Trophoblast cell (in vitro differentiated cells and primary cell): Measurements from ENCODE around the gene PCNT.

Source experiments
- DNase-seq, 2 donors: peaks; one replicate each; pipeline ENCODE4 v3.0.0-alpha.2; 2016
- H2AFZ ChIP-seq: 2 replicates; pipeline ENCODE4 v1.6.1; 2013; ENCODE audit warnings: low read length, moderate library complexity, mild to moderate bottlenecking; ENCODE audit not compliant: insufficient read depth, poor library complexity
- H2AK5ac ChIP-seq: 2 replicates; pipeline ENCODE4 v1.6.1; 2013; ENCODE audit warnings: mild to moderate bottlenecking, low read length
- H2BK120ac ChIP-seq: 2 replicates; pipeline ENCODE4 v1.6.1; 2013; ENCODE audit warnings: low read length, mild to moderate bottlenecking, moderate library complexity; ENCODE audit not compliant: insufficient read depth, poor library complexity
- H2BK12ac ChIP-seq: 2 replicates; pipeline ENCODE4 v1.6.1; 2013; ENCODE audit warnings: mild to moderate bottlenecking, low read length, moderate library complexity
- H2BK5ac ChIP-seq: 2 replicates; pipeline ENCODE4 v1.6.1; 2013; ENCODE audit warnings: low read length, low read depth, moderate library complexity, mild to moderate bottlenecking; ENCODE audit not compliant: poor library complexity
- H3K14ac ChIP-seq: 2 replicates; pipeline ENCODE4 v1.6.1; 2013; ENCODE audit warnings: mild to moderate bottlenecking, low read length
- H3K18ac ChIP-seq: 2 replicates; pipeline ENCODE4 v1.6.1; 2013; ENCODE audit warnings: mild to moderate bottlenecking, low read length
- H3K23ac ChIP-seq: 2 replicates; pipeline ENCODE4 v1.6.1; 2013; ENCODE audit warnings: low read length
- H3K27ac ChIP-seq: 2 replicates; pipeline ENCODE4 v1.5.1; 2013; ENCODE audit warnings: low read depth, mild to moderate bottlenecking, inconsistent platforms, low read length, moderate library complexity
- H3K27me3 ChIP-seq: 2 replicates; pipeline ENCODE4 v1.6.1; 2013; ENCODE audit warnings: inconsistent platforms, mild to moderate bottlenecking, low read length, moderate library complexity; ENCODE audit not compliant: insufficient read depth
- H3K36me3 ChIP-seq, 2 experiments: 1 replicate in 1 of 2; 2 replicates in 1 of 2; pipeline ENCODE4 v1.6.1; 2013; ENCODE audit warnings: low read length in 2 of 2, mild to moderate bottlenecking in 2 of 2, moderate library complexity in 1 of 2; ENCODE audit not compliant: insufficient read depth in 2 of 2, control insufficient read depth in 1 of 2
- H3K4ac ChIP-seq: 2 replicates; pipeline ENCODE4 v1.6.1; 2013; ENCODE audit warnings: low read depth, mild to moderate bottlenecking, low read length, moderate library complexity
- H3K4me1 ChIP-seq, 2 experiments: 1 replicate in 1 of 2; 2 replicates in 1 of 2; pipeline ENCODE4 v1.6.1; 2013; ENCODE audit warnings: low read length in 2 of 2, mild to moderate bottlenecking in 2 of 2, moderate library complexity in 1 of 2; ENCODE audit not compliant: insufficient read depth in 2 of 2, control insufficient read depth in 1 of 2
- H3K4me2 ChIP-seq: 2 replicates; pipeline ENCODE4 v1.6.1; 2013; ENCODE audit warnings: inconsistent platforms, mild to moderate bottlenecking, low read length, moderate library complexity
- H3K4me3 ChIP-seq: 2 replicates; pipeline ENCODE4 v1.5.1; 2013; ENCODE audit warnings: mild to moderate bottlenecking, low read depth, low read length, inconsistent platforms
- H3K79me1 ChIP-seq: one replicate; pipeline ENCODE4 v1.6.1; 2013; ENCODE audit warnings: low read length
- H3K79me2 ChIP-seq: 2 replicates; pipeline ENCODE4 v1.6.1; 2013; ENCODE audit warnings: low read length, mild to moderate bottlenecking; ENCODE audit not compliant: control insufficient read depth, insufficient read depth, poor library complexity
- H3K9ac ChIP-seq: 2 replicates; pipeline ENCODE4 v1.6.1; 2013; ENCODE audit warnings: mild to moderate bottlenecking, low read length
- H3K9me3 ChIP-seq: 2 replicates; pipeline ENCODE4 v1.6.1; 2013; ENCODE audit warnings: low read depth, mild to moderate bottlenecking, control low read depth, inconsistent platforms, low read length; ENCODE audit not compliant: insufficient read depth
- H4K12ac ChIP-seq: 2 replicates; pipeline ENCODE4 v1.6.1; 2013; ENCODE audit warnings: low read depth, mild to moderate bottlenecking, low read length, moderate library complexity
- H4K8ac ChIP-seq: 2 replicates; pipeline ENCODE4 v1.6.1; 2013; ENCODE audit warnings: low read depth, mild to moderate bottlenecking, low read length, moderate library complexity
- H4K91ac ChIP-seq: one replicate; pipeline ENCODE4 v1.6.1; 2013; ENCODE audit warnings: low read depth, mild to moderate bottlenecking, low read length, moderate library complexity
- WGBS: extraction: QIAGEN DNeasy Blood & Tissue Kit; methylation state at CpG from one replicate; pipeline ENCODE4 v1.1.7; 2013; ENCODE audit warnings: missing lambda C conversion rate; ENCODE audit not compliant: insufficient read length, insufficient coverage; ENCODE audit errors: extremely low coverage; 5-methylcytosine and 5-hydroxymethylcytosine counted together

The PCNT gene

GRCh38 chr21:46482846-46483231, 158.9 kb downstream of the PCNT start:
- WGBS = no CpG with 5 or more reads among the region's 2 CpGs
- no peak overlapping the region for H3K23ac ChIP-seq

GRCh38 chr21:46483300-46484295, 159.6 kb downstream of the PCNT start:
- H2BK120ac ChIP-seq = no peak overlapping the region

More at GRCh38 chr21:46482846-46483231, 158.9 kb downstream of the PCNT start:
- H2AK5ac ChIP-seq = no peak overlapping the region
- peaks cover 11% of the 10 kb centered on the region in 2 experiments for H3K36me3 ChIP-seq
- no peaks in the 10 kb centered on the region for H3K79me2 ChIP-seq
- H3K4ac ChIP-seq = no peak overlapping the region
- DNase-seq = no peak
- no peak overlapping the region for H3K9ac ChIP-seq
- no peak overlapping the region for H2BK120ac ChIP-seq
- no peak overlapping the region for H3K14ac ChIP-seq
- no peaks in the 10 kb centered on the region for H3K4me1 ChIP-seq
- no peak overlapping the region for H4K91ac ChIP-seq
- H3K27ac ChIP-seq = no peak overlapping the region
- no peaks in the 10 kb centered on the region for H3K79me1 ChIP-seq
- H2BK5ac ChIP-seq = no peak overlapping the region
- no peaks in the 10 kb centered on the region for H3K27me3 ChIP-seq
- H4K12ac ChIP-seq = no peak overlapping the region
- no peak overlapping the region for H2BK12ac ChIP-seq
- no peak overlapping the region for H3K4me2 ChIP-seq
- no peak overlapping the region for H2AFZ ChIP-seq
- no peak overlapping the region for H3K18ac ChIP-seq
- no peak overlapping the region for H3K4me3 ChIP-seq
- no peaks in the 10 kb centered on the region for H3K9me3 ChIP-seq
- no peak overlapping the region for H4K8ac ChIP-seq

GRCh38 chr21:46486481-46487126, 162.6 kb downstream of the PCNT start:
- Histone ChIP-seq H3K18ac (no peak overlapping the region), H3K27ac (no peak overlapping the region), H3K4ac (no peak overlapping the region), H3K4me1 (no peaks in the 10 kb centered on the region), H3K27me3 (no peaks in the 10 kb centered on the region), H3K4me3 (no peak overlapping the region), H3K23ac (no peak overlapping the region), H3K4me2 (no peak overlapping the region), H2AK5ac (no peak overlapping the region), H3K14ac (no peak overlapping the region), H4K12ac (no peak overlapping the region), H3K9me3 (peaks cover 2% of the 10 kb centered on the region), H2BK120ac (no peak overlapping the region), H2AFZ (no peak overlapping the region), H3K79me2 (no peaks in the 10 kb centered on the region), H3K79me1 (no peaks in the 10 kb centered on the region), H2BK12ac (no peak overlapping the region), H3K36me3 (peaks cover 12 to 17% of the 10 kb centered on the region in 2 experiments), H2BK5ac (no peak overlapping the region), H3K9ac (no peak overlapping the region), H4K91ac (no peak overlapping the region), H4K8ac (no peak overlapping the region)
- WGBS = no CpG with 5 or more reads among the region's 4 CpGs
- no peak for DNase-seq

More at GRCh38 chr21:46483300-46484295, 159.6 kb downstream of the PCNT start:
- Histone ChIP-seq H3K14ac (no peak overlapping the region), H2AK5ac (no peak overlapping the region), H3K4ac (no peak overlapping the region), H3K27ac (no peak overlapping the region), H2BK12ac (no peak overlapping the region), H3K36me3 (peaks cover 11% of the 10 kb centered on the region in 2 experiments), H3K79me1 (no peaks in the 10 kb centered on the region), H3K4me3 (no peak overlapping the region), H3K9ac (no peak overlapping the region), H4K91ac (no peak overlapping the region), H3K4me2 (no peak overlapping the region), H2BK5ac (no peak overlapping the region), H3K23ac (no peak overlapping the region), H3K4me1 (no peaks in the 10 kb centered on the region), H2AFZ (no peak overlapping the region), H4K8ac (no peak overlapping the region), H4K12ac (no peak overlapping the region), H3K9me3 (no peaks in the 10 kb centered on the region), H3K18ac (no peak overlapping the region), H3K79me2 (no peaks in the 10 kb centered on the region), H3K27me3 (no peaks in the 10 kb centered on the region)
- no CpG with 5 or more reads among the region's 6 CpGs for WGBS
- no peak for DNase-seq

GRCh38 chr21:46489162-46489663, 165.3 kb downstream of the PCNT start:
- no peak overlapping the region for H2BK12ac ChIP-seq
- H4K12ac ChIP-seq = no peak overlapping the region
- H4K91ac ChIP-seq = no peak overlapping the region
- H3K18ac ChIP-seq = no peak overlapping the region
- H2AK5ac ChIP-seq = no peak overlapping the region
- H3K23ac ChIP-seq = no peak overlapping the region
- H3K4ac ChIP-seq = no peak overlapping the region
- no peak overlapping the region for H2BK5ac ChIP-seq
- no peaks in the 10 kb centered on the region for H3K27me3 ChIP-seq
- H3K4me2 ChIP-seq = no peak overlapping the region
- H3K9me3 ChIP-seq = peaks cover 2% of the 10 kb centered on the region
- no peak overlapping the region for H2BK120ac ChIP-seq
- H4K8ac ChIP-seq = no peak overlapping the region
- H3K14ac ChIP-seq = no peak overlapping the region
- no peaks in the 10 kb centered on the region for H3K79me1 ChIP-seq
- no peaks in the 10 kb centered on the region for H3K4me1 ChIP-seq
- H3K4me3 ChIP-seq = no peak overlapping the region
- peaks cover 12 to 19% of the 10 kb centered on the region in 2 experiments for H3K36me3 ChIP-seq
- no peak overlapping the region for H3K9ac ChIP-seq
- H2AFZ ChIP-seq = no peak overlapping the region
- H3K79me2 ChIP-seq = no peaks in the 10 kb centered on the region
- DNase-seq = no peak
- H3K27ac ChIP-seq = no peak overlapping the region
- WGBS = no CpG with 5 or more reads among the region's 6 CpGs
